Measurements from ENCODE around the gene ZBTB3. TPM values are rescaled to one million over a fixed set of nuclear protein-coding genes. Genes with fewer than 3 reads are reported as not detected.
A peak's percentile ranks its signal among the peaks of the same experiment; 100 is the strongest.

Gene ZBTB3
- total RNA-seq, 1 experiment from 2014 or later, result 43.4 TPM

- peaks cover 28% of the 10 kb centered on the region for H3K23me2 ChIP-seq (ENCODE audit: insufficient read length, low read depth, low read length, poor library complexity, severe bottlenecking)
- DNase-seq, result no peak
- no peak overlapping the region for H2AFZ ChIP-seq (ENCODE audit: low read length)
Measured at GRCh38 chr11:62708392-62708791, 45.6 kb downstream of the ZBTB3 start.

More at GRCh38 chr11:62708392-62708791, 45.6 kb downstream of the ZBTB3 start:
- H2BK5ac ChIP-seq (ENCODE audit: insufficient read length, low read length), result no peak overlapping the region
- H4K8ac ChIP-seq (replicated peaks; ENCODE audit: insufficient read length, low read depth, low read length), result no peak overlapping the region
- Mint-ChIP-seq H3K4me1 (peaks cover 41 to 45% of the 10 kb centered on the region in 2 experiments), H3K36me3 (ENCODE audit: insufficient read depth in 1 of 3, low read depth in 3 of 3) (peaks cover 23 to 41% (median 29%) of the 10 kb centered on the region in 3 experiments), H3K9me3 (no peaks in the 10 kb centered on the region; a peak in 1 of 5 replicates), H3K4me3 (peak overlapping the region; percentile 84 to 91), H3K27ac (peak overlapping the region in 2 of 3 experiments; percentile 96 to 100; a peak in 2 of 7 replicates), H3K27me3 (ENCODE audit: low read depth) (no peaks in the 10 kb centered on the region)
- H3K79me2 ChIP-seq (ENCODE audit: insufficient read depth, low read length), result no peaks in the 10 kb centered on the region; the same call in 1 of the 2 replicates
- H4K20me1 ChIP-seq (ENCODE audit: control insufficient read depth, insufficient read depth, insufficient read length), result no peaks in the 10 kb centered on the region
- H3K4me2 ChIP-seq (ENCODE audit: insufficient read depth, insufficient read length, low read length), result peak overlapping the region; percentile 99
- no peaks in the 10 kb centered on the region for H3K27me3 ChIP-seq (ENCODE audit: insufficient read depth, low read length)
- peak overlapping the region; percentile 26 for H2AK5ac ChIP-seq (ENCODE audit: insufficient read length, low read length)
- TF ChIP-seq, protein P1, sequence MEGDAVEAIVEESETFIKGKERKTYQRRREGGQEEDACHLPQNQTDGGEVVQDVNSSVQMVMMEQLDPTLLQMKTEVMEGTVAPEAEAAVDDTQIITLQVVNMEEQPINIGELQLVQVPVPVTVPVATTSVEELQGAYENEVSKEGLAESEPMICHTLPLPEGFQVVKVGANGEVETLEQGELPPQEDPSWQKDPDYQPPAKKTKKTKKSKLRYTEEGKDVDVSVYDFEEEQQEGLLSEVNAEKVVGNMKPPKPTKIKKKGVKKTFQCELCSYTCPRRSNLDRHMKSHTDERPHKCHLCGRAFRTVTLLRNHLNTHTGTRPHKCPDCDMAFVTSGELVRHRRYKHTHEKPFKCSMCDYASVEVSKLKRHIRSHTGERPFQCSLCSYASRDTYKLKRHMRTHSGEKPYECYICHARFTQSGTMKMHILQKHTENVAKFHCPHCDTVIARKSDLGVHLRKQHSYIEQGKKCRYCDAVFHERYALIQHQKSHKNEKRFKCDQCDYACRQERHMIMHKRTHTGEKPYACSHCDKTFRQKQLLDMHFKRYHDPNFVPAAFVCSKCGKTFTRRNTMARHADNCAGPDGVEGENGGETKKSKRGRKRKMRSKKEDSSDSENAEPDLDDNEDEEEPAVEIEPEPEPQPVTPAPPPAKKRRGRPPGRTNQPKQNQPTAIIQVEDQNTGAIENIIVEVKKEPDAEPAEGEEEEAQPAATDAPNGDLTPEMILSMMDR (conservative IDR thresholded peaks at IDR 0.05), result no peak
- no peak overlapping the region for H3T11ph ChIP-seq (ENCODE audit: low read length)
- H3K23ac ChIP-seq (ENCODE audit: insufficient read length, low read depth, low read length), result no peak overlapping the region
- H3K79me1 ChIP-seq (ENCODE audit: insufficient read depth, low read depth, low read length, poor library complexity, severe bottlenecking), result no peaks in the 10 kb centered on the region
- no CpG with 5 or more reads among the region's 5 CpGs for WGBS (ENCODE audit: extremely low coverage, insufficient read length, low lambda C conversion rate)
- H3K18ac ChIP-seq (ENCODE audit: insufficient read length, low read depth, low read length), result no peak overlapping the region
- no peaks in the 10 kb centered on the region for H3K9me3 ChIP-seq (ENCODE audit: control insufficient read depth, low read depth, low read length)
- H3K14ac ChIP-seq (ENCODE audit: insufficient read depth, low read length), result no peak overlapping the region
- peak overlapping the region; percentile 92 for H3K27ac ChIP-seq (ENCODE audit: insufficient read length, low read depth, low read length)
- no peak overlapping the region for H3K4ac ChIP-seq (ENCODE audit: low read depth, low read length)
- H2BK120ac ChIP-seq (ENCODE audit: low read depth, low read length, poor library complexity, severe bottlenecking), result no peak overlapping the region
- H3K4me1 ChIP-seq (ENCODE audit: insufficient read depth, low read length), result peaks cover 2% of the 10 kb centered on the region; the same call in 1 of the 2 replicates
- H2BK15ac ChIP-seq (ENCODE audit: low read depth, low read length), result no peak overlapping the region
- H2BK12ac ChIP-seq (ENCODE audit: insufficient read length, low read depth, low read length), result no peak overlapping the region
- H3K9ac ChIP-seq (ENCODE audit: extremely low read depth, insufficient read length, low read length), result no peak overlapping the region
- no peak overlapping the region for H3K56ac ChIP-seq (ENCODE audit: insufficient read length, low read depth, low read length)
- no peak overlapping the region for H4K5ac ChIP-seq (ENCODE audit: insufficient read length, low read depth, low read length)
- no peak overlapping the region for H4K91ac ChIP-seq (ENCODE audit: insufficient read length, low read depth, low read length)
- H2BK20ac ChIP-seq (ENCODE audit: low read depth, low read length, poor library complexity, severe bottlenecking), result no peak overlapping the region
